HepG2 (cell line): Measurements from ENCODE around the gene NFATC2. TPM values are rescaled to one million over a fixed set of nuclear protein-coding genes. Genes with fewer than 3 reads are reported as not detected.

Experiments used
- ATAC-seq: fragments of 200-7000 bp; cut with Tn5 transposase; 3 replicates; pipeline ENCODE4 v1.9.1; 2020; ENCODE audit warnings: mild to moderate bottlenecking, moderate library complexity
- BruUV-seq: library from RNA; stranded (reverse); fragments of 400-500 nt; replicated peaks from 2 replicates; lab custom pipeline; 2021; lab: Mats Ljungman, UMichigan
- CTCF ChIA-PET: fragments of 300-600 bp; formaldehyde crosslinking; extraction: SDS; loops from one replicate; lab custom pipeline; 2021; ENCODE audit warnings: low total read pairs, inconsistent platforms, low intra/inter-chr PET ratio; lab: Yijun Ruan, JAX
- POLR2A ChIA-PET: fragments of 350-600 bp; sonication (Branson Sonifier 250); formaldehyde crosslinking; loops from one replicate; lab custom pipeline; 2020; ENCODE audit warnings: antibody characterized with exemption, inconsistent platforms; lab: Yijun Ruan, JAX
- DNase-seq: peaks from one replicate; pipeline ENCODE4 v3.0.0-alpha.2; 2015; ENCODE audit warnings: low spot score
- FAIRE-seq: peaks from 3 replicates; lab custom pipeline; 2011; peaks lifted over from hg19 to GRCh38; lab: Jason Lieb, UNC
- H2AFZ ChIP-seq: one replicate; pipeline ENCODE4 v1.6.1; 2011; ENCODE audit warnings: low read length, inconsistent platforms
- H3K27ac ChIP-seq: fragments of 300-600 bp; 3 replicates; pipeline ENCODE4 v1.8.0; 2011; ENCODE audit warnings: mixed run types, mild to moderate bottlenecking, mixed read lengths, low read length, inconsistent platforms; ENCODE audit not compliant: insufficient read depth; ENCODE audit errors: extremely low read length
- H3K27me3 ChIP-seq, 2 experiments: fragments of 200-600 bp in 1 of 2; 2 replicates in 1 of 2; 3 replicates in 1 of 2; pipeline versions ENCODE4 v1.6.0 to v1.8.0; 2011; ENCODE audit warnings: low read length in 2 of 2, mild to moderate bottlenecking in 2 of 2, moderate library complexity in 2 of 2, inconsistent platforms in 1 of 2; ENCODE audit not compliant: insufficient read depth in 2 of 2, control insufficient read depth in 1 of 2
- H3K36me3 ChIP-seq, 2 experiments: fragments of 200-600 bp in 1 of 2; replicated peaks in 1 of 2; 2 replicates in 1 of 2; 3 replicates in 1 of 2; pipeline versions ENCODE4 v1.5.1 to v1.8.0; 2011; ENCODE audit warnings: low read length in 2 of 2, inconsistent platforms in 1 of 2; ENCODE audit not compliant: insufficient read depth in 2 of 2, control insufficient read depth in 1 of 2
- H3K4me1 ChIP-seq: 2 replicates; pipeline ENCODE4 v1.5.1; 2012; ENCODE audit warnings: low read length, inconsistent platforms; ENCODE audit not compliant: insufficient read depth
- H3K4me2 ChIP-seq: 2 replicates; pipeline ENCODE4 v1.6.0; 2011; ENCODE audit warnings: low read depth, low read length, inconsistent platforms
- H3K4me3 ChIP-seq, 3 experiments: fragments of 200-600 bp in 1 of 3; sonication (generic), shearing (Covaris generic) in 1 of 3; replicated peaks in 1 of 3; 2 replicates each; pipeline ENCODE4 v1.5.1; 2011 to 2016; ENCODE audit warnings: low read length in 3 of 3, inconsistent platforms in 2 of 3, low read depth in 2 of 3, mild to moderate bottlenecking in 2 of 3, control low read depth in 1 of 3, mixed read lengths in 1 of 3; ENCODE audit not compliant: insufficient read depth in 1 of 3
- H3K79me2 ChIP-seq: one replicate; pipeline ENCODE4 v1.6.1; 2011; ENCODE audit warnings: low read length, inconsistent platforms; ENCODE audit not compliant: insufficient read depth
- H3K9ac ChIP-seq: 2 replicates; pipeline ENCODE4 v1.6.0; 2011; ENCODE audit warnings: mild to moderate bottlenecking, low read depth, low read length, inconsistent platforms; ENCODE audit not compliant: insufficient read depth
- H3K9me3 ChIP-seq: 2 replicates; pipeline ENCODE4 v1.5.1; 2012; ENCODE audit warnings: mild to moderate bottlenecking, low read length
- H4K20me1 ChIP-seq: 2 replicates; pipeline ENCODE4 v1.6.0; 2011; ENCODE audit warnings: inconsistent platforms, mild to moderate bottlenecking, low read length, moderate library complexity; ENCODE audit not compliant: insufficient read depth
- AGO2 ChIP-seq: fragments of 200-400 bp; formaldehyde crosslinking; optimal IDR thresholded peaks from 2 replicates; pipeline ENCODE3; 2017; ENCODE audit warnings: mild to moderate bottlenecking, low read depth, low read length, moderate library complexity
- ARNT ChIP-seq: fragments of 450-650 bp; IDR thresholded peaks from 2 replicates; pipeline ENCODE4 v1.6.1; 2017
- ATF7 ChIP-seq, 2 experiments: fragments of 450-650 bp in 1 of 2; sonication (generic) in 1 of 2; formaldehyde crosslinking in 1 of 2; IDR thresholded peaks; 2 replicates each; pipeline versions ENCODE4 v1.4.0 to v1.6.1; 2016 to 2020; ENCODE audit warnings: antibody characterized with exemption in 1 of 2, mild to moderate bottlenecking in 1 of 2, missing genetic modification reagents in 1 of 2
- CREB1 ChIP-seq, 2 experiments: fragments of 450-650 bp in 1 of 2; IDR thresholded peaks; 2 replicates each; pipeline ENCODE4 v1.6.1; 2016 to 2017; ENCODE audit warnings: control low read depth in 1 of 2, mild to moderate bottlenecking in 1 of 2, missing compliant biosample characterization in 1 of 2, missing genetic modification characterization in 1 of 2
- ERF ChIP-seq: IDR thresholded peaks from 2 replicates; pipeline ENCODE4 v1.6.1; 2018; ENCODE audit warnings: missing biosample characterization, missing genetic modification reagents
- FOXA1 ChIP-seq, 2 experiments: fragments of 450-650 bp in 1 of 2; sonication (generic) in 1 of 2; formaldehyde crosslinking in 1 of 2; IDR thresholded peaks; 2 replicates each; pipeline versions ENCODE4 v1.4.0 to v1.6.1; 2016 to 2020; ENCODE audit warnings: missing genetic modification reagents in 1 of 2
- FOXK2 ChIP-seq: fragments of 450-650 bp; IDR thresholded peaks from 2 replicates; pipeline ENCODE4 v1.6.1; 2016
- IKZF4 ChIP-seq: sonication (generic); formaldehyde crosslinking; IDR thresholded peaks from 2 replicates; pipeline ENCODE4 v1.5.1; 2020; ENCODE audit warnings: borderline replicate concordance, mild to moderate bottlenecking, low read depth, missing genetic modification reagents; ENCODE audit errors: not compliant biosample characterization
- JUND ChIP-seq: sonication (generic); formaldehyde crosslinking; IDR thresholded peaks from 2 replicates; pipeline ENCODE4 v1.8.0; 2022; ENCODE audit warnings: mild to moderate bottlenecking, missing genetic modification reagents
- MTF2 ChIP-seq: sonication (generic); formaldehyde crosslinking; IDR thresholded peaks from 2 replicates; pipeline ENCODE4 v1.5.0; 2020; ENCODE audit warnings: missing genetic modification reagents, borderline replicate concordance
- NONO ChIP-seq, 2 experiments: fragments of 450-650 bp in 1 of 2; sonication (generic) in 1 of 2; formaldehyde crosslinking in 1 of 2; IDR thresholded peaks in 1 of 2; conservative IDR thresholded peaks in 1 of 2; 2 replicates each; pipeline versions ENCODE4 v1.6.1 to v1.8.0; 2017 to 2022; ENCODE audit warnings: mild to moderate bottlenecking in 1 of 2, missing genetic modification reagents in 1 of 2, moderate library complexity in 1 of 2
- NR3C1 ChIP-seq: sonication (generic); formaldehyde crosslinking; IDR thresholded peaks from 2 replicates; pipeline ENCODE4 v1.4.0; 2020; ENCODE audit warnings: missing genetic modification reagents
- PLSCR1 ChIP-seq: sonication (generic); formaldehyde crosslinking; IDR thresholded peaks from 2 replicates; pipeline ENCODE4 v1.5.0; 2020; ENCODE audit warnings: missing genetic modification reagents, mild to moderate bottlenecking, borderline replicate concordance
- RAD51 ChIP-seq: fragments of 450-650 bp; IDR thresholded peaks from 2 replicates; pipeline ENCODE4 v1.6.1; 2016; ENCODE audit warnings: borderline replicate concordance
- SALL1 ChIP-seq: sonication (generic); formaldehyde crosslinking; IDR thresholded peaks from 2 replicates; pipeline ENCODE4 v1.8.0; 2022; ENCODE audit warnings: mild to moderate bottlenecking, missing genetic modification reagents
- SCMH1 ChIP-seq: sonication (generic); formaldehyde crosslinking; IDR thresholded peaks from 2 replicates; pipeline ENCODE4 v1.9.0; 2021; ENCODE audit warnings: missing genetic modification reagents, mild to moderate bottlenecking, borderline replicate concordance
- SOX6 ChIP-seq, 2 experiments: fragments of 450-650 bp in 1 of 2; sonication (generic) in 1 of 2; formaldehyde crosslinking in 1 of 2; IDR thresholded peaks; 2 replicates each; pipeline versions ENCODE4 v1.4.0 to v1.6.1; 2017 to 2020; ENCODE audit warnings: antibody characterized with exemption in 1 of 2, mild to moderate bottlenecking in 1 of 2, missing genetic modification reagents in 1 of 2
- SP1 ChIP-seq, 2 experiments: fragments of 450-650 bp in 1 of 2; sonication (generic) in 1 of 2; formaldehyde crosslinking in 1 of 2; IDR thresholded peaks; 2 replicates each; pipeline versions ENCODE4 v1.4.0 to v1.6.1; 2016 to 2020; ENCODE audit warnings: missing genetic modification reagents in 1 of 2
- THAP7 ChIP-seq: sonication (generic); formaldehyde crosslinking; IDR thresholded peaks from 2 replicates; pipeline ENCODE4 v1.8.1; 2023; ENCODE audit warnings: mild to moderate bottlenecking, missing genetic modification reagents
- ZNF136 ChIP-seq: sonication (generic); formaldehyde crosslinking; IDR thresholded peaks from 2 replicates; pipeline ENCODE4 v1.8.1; 2022; ENCODE audit warnings: low read depth, mild to moderate bottlenecking, moderate library complexity, missing genetic modification reagents
- ZNF296 ChIP-seq: sonication (generic); formaldehyde crosslinking; conservative IDR thresholded peaks from 2 replicates; pipeline ENCODE4 v1.5.0; 2020; ENCODE audit warnings: mild to moderate bottlenecking, missing genetic modification reagents
- ZNF556 ChIP-seq: sonication (generic); formaldehyde crosslinking; IDR thresholded peaks from 2 replicates; pipeline ENCODE4 v1.4.0; 2020; ENCODE audit warnings: mild to moderate bottlenecking, missing genetic modification reagents, borderline replicate concordance
- ZNF749 ChIP-seq: sonication (generic); formaldehyde crosslinking; IDR thresholded peaks from 2 replicates; pipeline ENCODE4 v1.8.0; 2022; ENCODE audit warnings: mild to moderate bottlenecking, missing genetic modification reagents, moderate library complexity, borderline replicate concordance
- WGBS: methylation state at CpG from one replicate; pipeline ENCODE4 v1.1.6; 2017; ENCODE audit warnings: low lambda C conversion rate; 5-methylcytosine and 5-hydroxymethylcytosine counted together
- in situ Hi-C: cut with HindIII; loops from 2 replicates; pipeline ENCODE4 v1.10.0; 2017; ENCODE audit warnings: low pct_unique_long_range_greater_than_20kb; ENCODE audit not compliant: extremely low pct_ligation_motif_present
- intact Hi-C: fragments of 100-400 bp; cut with micrococcal nuclease; formaldehyde crosslinking; loops from one replicate; pipeline ENCODE4 v1.10.0; 2022; ENCODE audit not compliant: unreplicated experiment
- polyA plus RNA-seq, 8 experiments: library from polyadenylated mRNA; depleted of rRNA in 3 of 8; stranded (reverse) in 7 of 8; unstranded in 1 of 8; fragments of >200 nt; fragmentation: Illumina TruSeq in 4 of 8; extraction: Trizol in 4 of 8; gene quantifications; 2 replicates each; pipeline versions ENCODE4 v1.2.1 to v1.2.3, GENCODE V29; 2011 to 2016; ENCODE audit warnings: low read depth in 4 of 8, missing spikeins in 1 of 8, mixed read lengths in 1 of 8; ENCODE audit not compliant: insufficient read depth in 1 of 8
- total RNA-seq, 5 experiments: library from RNA; depleted of rRNA; stranded (reverse); fragments of >200 nt; fragmentation: Illumina TruSeq; extraction: Trizol; gene quantifications; 2 replicates each; pipeline ENCODE4 v1.2.3, GENCODE V29; 2016; ENCODE audit warnings: low read depth in 1 of 5
- TF ChIP-seq, protein P1 (sequence below): IDR thresholded peaks from 2 replicates; pipeline ENCODE4 v1.6.1; 2012; ENCODE audit warnings: inconsistent platforms

NFATC2 gene
- total and polyA plus RNA-seq, 2 of the 13 experiments (the other 11 are each of a cell fraction or from before 2014, with no cell fraction given): 1.9 to 3.3 TPM

- no peak overlapping the region for H3K9ac ChIP-seq
- DNase-seq (no peak), FAIRE-seq (no peak), ATAC-seq (no peak)
- no peaks in the 10 kb centered on the region for H3K36me3 ChIP-seq
- H3K4me1 ChIP-seq: peaks cover 25% of the 10 kb centered on the region
- in situ Hi-C loops: no loop called here
- no TSS peak for BruUV-seq
- H3K79me2 ChIP-seq: peaks cover under 1% of the 10 kb centered on the region
- H2AFZ ChIP-seq: no peak overlapping the region
- H3K27me3 ChIP-seq: peaks cover 5 to 34% of the 10 kb centered on the region in 2 experiments; a peak in 3 of 5 replicates
- H3K27ac ChIP-seq: no peak overlapping the region
- no peak overlapping the region for H3K4me3 ChIP-seq
- intact Hi-C loops: loop anchor here (10.0 kb wide), 1 partner anchor 561 kb away; no protein-coding TSS in a partner anchor
- H3K9me3 ChIP-seq: no peaks in the 10 kb centered on the region
- H4K20me1 ChIP-seq: no peaks in the 10 kb centered on the region
- H3K4me2 ChIP-seq: no peak overlapping the region
- POLR2A ChIA-PET: no interaction called here
- CTCF ChIA-PET: no interaction called here
- WGBS: 6% methylated on average over 2 of the region's 2 CpGs
- no peak for TF ChIP-seq SCMH1
- peak; percentile 97 for TF ChIP-seq SOX6 (IDR thresholded peaks at IDR 0.05)
- no peak for TF ChIP-seq SOX6 (CRISPR knock-in tag; IDR thresholded peaks at IDR 0.05)
- peak; percentile 73 for TF ChIP-seq FOXA1 (IDR thresholded peaks at IDR 0.05)
- no peak for TF ChIP-seq FOXA1 (CRISPR knock-in tag; IDR thresholded peaks at IDR 0.05)
- TF ChIP-seq CREB1 (IDR thresholded peaks at IDR 0.05): no peak; the same call in 1 of the 2 replicates
- TF ChIP-seq CREB1 (CRISPR knock-in tag; IDR thresholded peaks at IDR 0.05): no peak
- TF ChIP-seq ERF (CRISPR knock-in tag): no peak
- TF ChIP-seq JUND (CRISPR knock-in tag): no peak
- TF ChIP-seq ATF7 (IDR thresholded peaks at IDR 0.05): peak; percentile 52; the same call in 1 of the 2 replicates
- no peak for TF ChIP-seq ATF7 (CRISPR knock-in tag; IDR thresholded peaks at IDR 0.05)
- TF ChIP-seq NONO (IDR thresholded peaks at IDR 0.05): 0 out of 2 replicates have a peak, but pooled peaks have one; percentile 75
- no peak for TF ChIP-seq NONO (CRISPR knock-in tag; conservative IDR thresholded peaks at IDR 0.05)
- no peak for TF ChIP-seq ZNF296
- TF ChIP-seq NR3C1 (CRISPR knock-in tag): no peak
- TF ChIP-seq ZNF556 (CRISPR knock-in tag): no peak
- peak; percentile 37; the same call in 1 of the 2 replicates for TF ChIP-seq RAD51
- TF ChIP-seq ARNT: 0 out of 2 replicates have a peak, but pooled peaks have one; percentile 71
- no peak for TF ChIP-seq ZNF749
- peak; percentile 55; the same call in 1 of the 2 replicates for TF ChIP-seq SP1 (IDR thresholded peaks at IDR 0.05)
- TF ChIP-seq SP1 (CRISPR knock-in tag; IDR thresholded peaks at IDR 0.05): no peak
- TF ChIP-seq SALL1 (CRISPR knock-in tag): no peak
- no peak for TF ChIP-seq MTF2 (CRISPR knock-in tag)
- TF ChIP-seq IKZF4 (CRISPR knock-in tag): no peak
- no peak for TF ChIP-seq PLSCR1
- peak; percentile 69; the same call in 1 of the 2 replicates for TF ChIP-seq FOXK2
- no peak for TF ChIP-seq THAP7 (CRISPR knock-in tag)
- TF ChIP-seq AGO2: no peak
- TF ChIP-seq, protein P1, sequence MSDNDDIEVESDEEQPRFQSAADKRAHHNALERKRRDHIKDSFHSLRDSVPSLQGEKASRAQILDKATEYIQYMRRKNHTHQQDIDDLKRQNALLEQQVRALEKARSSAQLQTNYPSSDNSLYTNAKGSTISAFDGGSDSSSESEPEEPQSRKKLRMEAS: no peak
- no peak for TF ChIP-seq ZNF136
Measured at GRCh38 chr20:51545515-51545914, 3.0 kb upstream of the NFATC2 start.
